Anterior cingulate cortex (tissue), 58 donors: ENCODE results near the gene PTPN12.
A peak's percentile ranks its signal among the peaks of the same experiment; 100 is the strongest.
"Not testable (repeated sequence)": the region's sequence is repeated elsewhere in the genome, so short reads cannot be mapped to it uniquely, and the experiment has no call there.

Experiments used
- DNase-seq, 58 donors: peaks; one replicate each; lab custom pipeline; 2025; lab: John Stamatoyannopoulos, UW

Gene PTPN12

GRCh38 chr7:77537136-77537777 lies at the start of gene PTPN12:
Gene PTPN12, plus strand, starts transcription at chr7:77537295. Its CDS starts 252 bp downstream, at chr7:77537547.
- DNase-seq, result peak in 24 of 58 donors; percentile 32 to 92 (median 79)

- no peak for DNase-seq
These were observed 48.1 kb upstream of the PTPN12 start for GRCh38 chr7:77488986-77489385.

- no peak for DNase-seq
These were observed 40.0 kb upstream of the PTPN12 start for GRCh38 chr7:77497079-77497478.

- no peak for DNase-seq
These were observed 38.3 kb upstream of the PTPN12 start for GRCh38 chr7:77498659-77499379.

GRCh38 chr7:77501192-77501515 lies 35.9 kb upstream of the PTPN12 start:
- DNase-seq, result no peak

GRCh38 chr7:77504951-77505350 lies 32.1 kb upstream of the PTPN12 start:
- DNase-seq, result no peak

- no peak for DNase-seq
These were observed 30.2 kb upstream of the PTPN12 start for GRCh38 chr7:77506899-77507298.

- not testable (repeated sequence) for DNase-seq
These were observed 24.0 kb upstream of the PTPN12 start for GRCh38 chr7:77513002-77513670.

GRCh38 chr7:77516085-77516484 lies 21.0 kb upstream of the PTPN12 start:
- DNase-seq, result no peak

GRCh38 chr7:77520261-77520660 lies 16.8 kb upstream of the PTPN12 start:
- DNase-seq, result no peak

- not testable (repeated sequence) for DNase-seq
These were observed 15.6 kb upstream of the PTPN12 start for GRCh38 chr7:77521537-77521936.

- DNase-seq, result no peak
These were observed 12.4 kb upstream of the PTPN12 start for GRCh38 chr7:77524731-77525130.

- no peak for DNase-seq
These were observed 11.9 kb upstream of the PTPN12 start for GRCh38 chr7:77525231-77525630.

- no peak for DNase-seq
These were observed 8.7 kb upstream of the PTPN12 start for GRCh38 chr7:77528368-77528767.

- DNase-seq, result no peak
These were observed 7.8 kb upstream of the PTPN12 start for GRCh38 chr7:77529279-77529678.

GRCh38 chr7:77531038-77531437 lies 6.1 kb upstream of the PTPN12 start:
- DNase-seq, result no peak

- no peak for DNase-seq
These were observed 4.8 kb upstream of the PTPN12 start for GRCh38 chr7:77532247-77532646.

- not testable (repeated sequence) for DNase-seq
These were observed 4.4 kb upstream of the PTPN12 start for GRCh38 chr7:77532732-77533131.

GRCh38 chr7:77534046-77534445 lies 3.0 kb upstream of the PTPN12 start:
- DNase-seq, result not testable (repeated sequence)

GRCh38 chr7:77536017-77536412 lies 1.1 kb upstream of the PTPN12 start:
- DNase-seq, result no peak

- peak; percentile 53 to 99 (median 96) for DNase-seq
These were observed 521 bp upstream of the PTPN12 start for GRCh38 chr7:77536413-77537135.
